Left ventricle myocardium inferior (tissue), 1 donor: Measurements from ENCODE around the gene MRPS27. TPM values are rescaled to one million over a fixed set of nuclear protein-coding genes. Genes with fewer than 3 reads are reported as not detected.

Experiments used
- DNase-seq: peaks from one replicate; pipeline ENCODE4 v3.0.0-alpha.2; 2020
- H3K27ac ChIP-seq: fragments of 200-600 bp; replicated peaks from 2 replicates; pipeline ENCODE4 v1.8.0; 2021
- H3K27me3 ChIP-seq: fragments of 200-600 bp; 2 replicates; pipeline ENCODE4 v1.8.0; 2021; ENCODE audit warnings: low read depth
- H3K36me3 ChIP-seq: fragments of 200-600 bp; 2 replicates; pipeline ENCODE4 v1.8.0; 2021
- H3K4me1 ChIP-seq: fragments of 200-600 bp; 2 replicates; pipeline ENCODE4 v1.8.0; 2021
- H3K4me3 ChIP-seq: fragments of 200-600 bp; 2 replicates; pipeline ENCODE4 v1.8.0; 2021; ENCODE audit warnings: mild to moderate bottlenecking, moderate library complexity
- H3K9me3 ChIP-seq: fragments of 200-600 bp; replicated peaks from 2 replicates; pipeline ENCODE4 v1.8.0; 2021
- intact Hi-C: fragments of 100-400 bp; cut with micrococcal nuclease; formaldehyde crosslinking; loops from one replicate; pipeline ENCODE4 v1.11.0; 2022
- total RNA-seq: library from RNA; stranded (reverse); fragmentation: NEBNext Ultra II Directional; extraction: Animal tissue kit (Norgen Biotek cat#: 25700); gene quantifications from one replicate; pipeline ENCODE4 v1.2.1, GENCODE V29; 2021
- TF ChIP-seq, protein P1 (sequence below): fragments of 200-600 bp; IDR thresholded peaks from 2 replicates; pipeline ENCODE4 v1.8.0; 2021; ENCODE audit warnings: antibody characterized with exemption, mild to moderate bottlenecking, borderline replicate concordance
- donor health status: DM: no; HTN: yes; CAD: no; lungs with severe emphysema.

The MRPS27 gene
- total RNA-seq, 1 donor from 2014 or later: 72.0 TPM

DNA sequence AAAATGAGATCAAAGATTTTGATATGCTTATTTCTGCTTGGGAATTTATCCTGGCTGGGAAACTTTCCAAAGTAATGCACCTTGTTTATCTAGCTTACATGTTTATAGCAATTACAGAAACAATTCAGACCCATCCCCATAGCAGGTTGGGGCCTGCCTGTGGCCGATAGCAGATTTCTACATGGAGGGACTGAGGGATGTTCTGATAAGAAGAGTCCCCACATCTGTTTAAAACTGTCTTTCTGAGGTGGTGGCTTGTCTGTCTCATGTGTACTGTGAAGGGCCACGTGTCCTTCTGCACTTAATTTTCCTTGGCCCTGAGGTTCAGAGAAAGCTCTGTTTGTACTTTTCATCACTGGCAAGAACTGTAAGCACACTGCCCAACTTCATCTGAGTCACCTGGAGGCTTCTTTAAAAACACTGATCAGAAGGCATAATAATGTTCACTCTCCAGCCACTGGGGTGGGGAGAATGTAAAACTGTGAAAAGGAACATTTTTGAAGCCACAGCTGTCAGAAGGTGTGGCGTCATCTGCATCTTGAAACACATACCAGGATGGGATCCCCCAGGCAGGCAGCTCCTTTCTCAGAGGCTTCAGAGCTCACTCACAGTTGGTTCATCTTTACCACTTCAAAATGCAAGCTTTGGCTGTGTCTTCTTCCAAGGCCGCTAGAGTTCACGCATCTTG, 132.5 kb downstream of the MRPS27 start:
- H3K36me3 ChIP-seq: peaks cover 43% of the 10 kb centered on the region
- no peak overlapping the region for H3K4me3 ChIP-seq
- no peaks in the 10 kb centered on the region for H3K9me3 ChIP-seq
- no peak overlapping the region for H3K27ac ChIP-seq
- TF ChIP-seq, protein P1, sequence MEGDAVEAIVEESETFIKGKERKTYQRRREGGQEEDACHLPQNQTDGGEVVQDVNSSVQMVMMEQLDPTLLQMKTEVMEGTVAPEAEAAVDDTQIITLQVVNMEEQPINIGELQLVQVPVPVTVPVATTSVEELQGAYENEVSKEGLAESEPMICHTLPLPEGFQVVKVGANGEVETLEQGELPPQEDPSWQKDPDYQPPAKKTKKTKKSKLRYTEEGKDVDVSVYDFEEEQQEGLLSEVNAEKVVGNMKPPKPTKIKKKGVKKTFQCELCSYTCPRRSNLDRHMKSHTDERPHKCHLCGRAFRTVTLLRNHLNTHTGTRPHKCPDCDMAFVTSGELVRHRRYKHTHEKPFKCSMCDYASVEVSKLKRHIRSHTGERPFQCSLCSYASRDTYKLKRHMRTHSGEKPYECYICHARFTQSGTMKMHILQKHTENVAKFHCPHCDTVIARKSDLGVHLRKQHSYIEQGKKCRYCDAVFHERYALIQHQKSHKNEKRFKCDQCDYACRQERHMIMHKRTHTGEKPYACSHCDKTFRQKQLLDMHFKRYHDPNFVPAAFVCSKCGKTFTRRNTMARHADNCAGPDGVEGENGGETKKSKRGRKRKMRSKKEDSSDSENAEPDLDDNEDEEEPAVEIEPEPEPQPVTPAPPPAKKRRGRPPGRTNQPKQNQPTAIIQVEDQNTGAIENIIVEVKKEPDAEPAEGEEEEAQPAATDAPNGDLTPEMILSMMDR: no peak
- H3K27me3 ChIP-seq: no peaks in the 10 kb centered on the region
- peaks cover 61% of the 10 kb centered on the region for H3K4me1 ChIP-seq
- intact Hi-C loops: no loop called here
- DNase-seq: no peak

DNA sequence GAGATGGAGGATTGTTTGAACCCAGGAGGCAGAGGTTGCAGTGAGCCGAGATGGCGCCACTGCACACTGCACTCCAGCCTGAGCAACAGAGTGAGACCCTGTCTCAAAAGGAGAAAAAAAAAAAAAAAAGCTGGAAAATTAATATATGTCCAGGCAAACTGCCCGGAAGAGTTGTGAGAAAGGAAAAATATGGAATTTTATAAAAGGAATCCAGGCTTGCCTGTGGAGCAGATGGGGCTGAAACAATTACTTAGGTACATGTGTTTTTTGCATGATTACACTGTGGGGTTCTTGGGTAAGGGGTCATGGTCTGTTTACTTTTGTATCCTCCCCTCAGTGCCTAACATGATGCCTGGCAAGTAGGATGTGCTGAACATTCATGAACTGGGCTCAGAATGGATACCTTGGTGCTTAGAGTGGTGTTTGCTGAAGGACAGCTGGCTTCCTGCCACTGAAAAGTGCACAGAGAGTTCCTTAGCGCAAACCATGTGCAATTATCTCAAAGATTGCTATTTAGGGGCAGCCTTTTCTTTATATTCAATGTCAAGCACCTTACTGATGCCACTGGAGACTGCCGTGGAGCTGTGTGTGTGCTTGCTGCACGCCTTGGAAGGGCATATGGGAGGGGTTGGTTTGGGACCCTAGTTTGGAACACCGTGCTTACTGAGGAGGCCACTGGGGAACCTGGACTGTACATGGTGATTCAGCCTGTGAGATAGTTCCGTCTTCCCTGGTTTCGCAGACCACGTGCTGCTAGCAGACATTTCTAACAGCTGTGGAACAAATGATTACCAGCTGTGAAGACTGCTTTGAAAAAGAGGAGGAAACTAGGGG, 134.3 kb downstream of the MRPS27 start:
- no peaks in the 10 kb centered on the region for H3K27me3 ChIP-seq
- intact Hi-C loops: no loop called here

DNA sequence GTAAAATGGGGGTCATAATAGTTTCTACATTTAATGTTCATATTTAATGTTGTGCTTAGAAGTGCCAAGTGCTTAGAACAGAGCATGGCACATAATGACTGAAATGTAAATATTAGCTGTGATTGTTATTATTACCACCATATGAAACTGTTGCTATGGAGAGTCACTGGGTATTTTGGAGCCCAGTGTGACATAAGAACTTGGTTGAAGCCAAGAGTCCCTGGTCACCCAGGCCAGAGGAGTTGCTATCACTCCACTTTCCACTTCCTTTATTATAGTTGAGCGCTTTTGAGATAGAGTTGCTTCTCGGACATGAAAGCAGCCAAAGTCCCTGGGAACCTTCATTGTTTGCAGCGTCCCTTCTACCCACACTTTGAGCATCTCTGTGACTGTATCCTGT, 135.6 kb downstream of the MRPS27 start:
- Histone ChIP-seq H3K9me3 (no peaks in the 10 kb centered on the region), H3K4me1 (peaks cover 53% of the 10 kb centered on the region), H3K27me3 (no peaks in the 10 kb centered on the region), H3K36me3 (peaks cover 43% of the 10 kb centered on the region), H3K4me3 (no peak overlapping the region), H3K27ac (no peak overlapping the region)
- TF ChIP-seq, protein P1: no peak
- DNase-seq: no peak
- intact Hi-C loops: no loop called here

More for the DNA sequence above, 134.3 kb downstream of the MRPS27 start:
- Histone ChIP-seq H3K36me3 (peaks cover 43% of the 10 kb centered on the region), H3K4me1 (peaks cover 51% of the 10 kb centered on the region), H3K27ac (peak overlapping the region; percentile 54), H3K4me3 (no peak overlapping the region), H3K9me3 (no peaks in the 10 kb centered on the region)
- peak; percentile 33 for DNase-seq
- TF ChIP-seq, protein P1: no peak

DNA sequence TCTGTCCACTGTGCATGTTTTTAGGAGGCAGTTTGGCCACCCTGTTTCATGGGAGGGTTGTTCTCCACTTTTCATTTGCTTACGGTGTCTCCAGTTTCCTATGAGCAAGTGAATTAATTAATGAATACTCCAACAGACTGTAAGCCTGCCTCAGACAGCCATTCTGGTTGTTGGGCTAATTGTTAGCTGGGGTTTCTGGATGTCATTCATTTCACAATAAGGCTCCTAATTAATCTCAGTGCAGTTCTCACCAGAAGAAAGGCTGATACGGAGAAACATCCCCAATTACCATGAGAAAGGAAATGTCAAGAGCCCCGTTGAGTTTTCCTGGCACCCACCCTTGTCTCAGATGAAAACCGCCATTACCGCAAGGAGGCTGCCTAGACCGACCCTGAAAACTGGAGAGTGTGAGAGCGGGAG, 136.9 kb downstream of the MRPS27 start:
- Histone ChIP-seq H3K9me3 (no peaks in the 10 kb centered on the region), H3K27ac (no peak overlapping the region), H3K36me3 (peaks cover 36% of the 10 kb centered on the region), H3K4me3 (no peak overlapping the region), H3K27me3 (no peaks in the 10 kb centered on the region), H3K4me1 (peaks cover 50% of the 10 kb centered on the region)
- intact Hi-C loops: no loop called here
- DNase-seq: no peak
- TF ChIP-seq, protein P1: no peak

DNA sequence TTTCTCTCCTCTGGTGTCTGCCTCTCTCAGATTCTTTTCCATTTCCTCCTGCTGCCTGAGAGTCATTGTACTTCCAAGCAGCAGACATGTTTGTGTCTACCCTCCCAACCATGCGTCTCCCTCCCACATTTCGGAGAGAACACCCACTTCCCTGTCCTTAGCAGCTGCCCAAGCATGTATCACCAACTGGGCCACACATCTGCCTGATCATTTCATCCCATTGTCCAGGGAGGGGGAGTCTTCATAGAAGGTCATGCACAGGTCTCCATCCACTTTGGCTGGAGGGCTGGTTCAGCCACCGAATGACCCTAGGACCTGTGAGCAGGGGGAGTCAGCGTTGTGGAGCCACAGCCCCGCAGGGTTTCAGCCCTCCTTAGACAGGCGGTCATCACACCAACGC, 137.4 kb downstream of the MRPS27 start:
- Histone ChIP-seq H3K36me3 (peaks cover 32% of the 10 kb centered on the region), H3K4me3 (no peak overlapping the region), H3K4me1 (peaks cover 47% of the 10 kb centered on the region), H3K9me3 (no peaks in the 10 kb centered on the region), H3K27ac (no peak overlapping the region), H3K27me3 (no peaks in the 10 kb centered on the region)
- intact Hi-C loops: no loop called here
- TF ChIP-seq, protein P1: no peak
- DNase-seq: no peak
